WTC11 (cell line): ENCODE data around the gene MYOCOS. TPM values are rescaled to one million over a fixed set of nuclear protein-coding genes. Genes with fewer than 3 reads are reported as not detected.
A peak's percentile ranks its signal among the peaks of the same experiment; 100 is the strongest.

ENCODE experiments used
- ATAC-seq: fragments of 200-7000 bp; cut with Tn5 transposase; 2 replicates; pipeline ENCODE4 v1.10.0; 2021; ENCODE audit warnings: mild to moderate bottlenecking, moderate library complexity
- CTCF ChIA-PET: fragments of 300-600 bp; sonication (Branson Sonifier 250); formaldehyde crosslinking; loops from one replicate; lab custom pipeline; 2021; ENCODE audit warnings: antibody characterized with exemption; lab: Charles Lee
- POLR2A ChIA-PET: fragments of 350-600 bp; sonication (Branson Sonifier 250); formaldehyde crosslinking; loops from one replicate; lab custom pipeline; 2021; ENCODE audit warnings: antibody characterized with exemption; lab: Charles Lee
- DNase-seq: peaks from one replicate; pipeline ENCODE4 v3.0.0; 2021; ENCODE audit warnings: low spot score
- H3K27ac Mint-ChIP-seq: 2 replicates; pipeline ENCODE4 v1.8.0; 2021; ENCODE audit warnings: mixed read lengths
- H3K27me3 Mint-ChIP-seq: 2 replicates; pipeline ENCODE4 v1.8.0; 2021; ENCODE audit warnings: low read depth, mild to moderate bottlenecking, moderate library complexity, mixed read lengths
- H3K36me3 Mint-ChIP-seq: 2 replicates; pipeline ENCODE4 v1.8.0; 2021; ENCODE audit warnings: mixed read lengths
- H3K4me1 Mint-ChIP-seq: 2 replicates; pipeline ENCODE4 v1.8.0; 2022; ENCODE audit warnings: mixed read lengths
- H3K4me3 Mint-ChIP-seq: 2 replicates; pipeline ENCODE4 v1.8.0; 2021; ENCODE audit warnings: mild to moderate bottlenecking, moderate library complexity, mixed read lengths
- H3K9me3 Mint-ChIP-seq: 2 replicates; pipeline ENCODE4 v1.8.0; 2021; ENCODE audit warnings: mixed read lengths
- CTCF ChIP-seq: fragments of 200-600 bp; IDR thresholded peaks from 2 replicates; pipeline ENCODE4 v1.8.0; 2022; ENCODE audit warnings: antibody characterized with exemption
- ELF4 ChIP-seq: sonication (generic); formaldehyde crosslinking; IDR thresholded peaks from 2 replicates; pipeline ENCODE4 v1.8.1; 2022; ENCODE audit warnings: low read depth, mild to moderate bottlenecking, moderate library complexity, missing genetic modification reagents
- FOXP4 ChIP-seq: sonication (generic); formaldehyde crosslinking; IDR thresholded peaks from 2 replicates; pipeline ENCODE4 v1.8.0; 2022; ENCODE audit warnings: mild to moderate bottlenecking, missing genetic modification reagents
- MLX ChIP-seq: sonication (generic); formaldehyde crosslinking; IDR thresholded peaks from 2 replicates; pipeline ENCODE4 v1.8.1; 2023; ENCODE audit warnings: mild to moderate bottlenecking, missing genetic modification reagents, moderate library complexity
- NR2C2 ChIP-seq: sonication (generic); formaldehyde crosslinking; IDR thresholded peaks from 2 replicates; pipeline ENCODE4 v1.8.0; 2022; ENCODE audit warnings: mild to moderate bottlenecking, missing genetic modification reagents
- SP1 ChIP-seq: sonication (generic); formaldehyde crosslinking; conservative IDR thresholded peaks from 2 replicates; pipeline ENCODE4 v1.8.1; 2022; ENCODE audit warnings: missing genetic modification reagents
- TEAD4 ChIP-seq: sonication (generic); formaldehyde crosslinking; IDR thresholded peaks from 2 replicates; pipeline ENCODE4 v1.8.0; 2022; ENCODE audit warnings: mild to moderate bottlenecking, missing genetic modification reagents
- ZMAT4 ChIP-seq: fragments of 250-450 bp; sonication (Bioruptor Pico); IDR thresholded peaks from 2 replicates; pipeline ENCODE4 v1.9.0; 2021; ENCODE audit warnings: mild to moderate bottlenecking
- ZNF425 ChIP-seq: fragments of 250-450 bp; sonication (Bioruptor Pico); conservative IDR thresholded peaks from 2 replicates; pipeline ENCODE4 v1.9.0; 2021; ENCODE audit warnings: mild to moderate bottlenecking
- ZNF512 ChIP-seq: sonication (generic); formaldehyde crosslinking; IDR thresholded peaks from 2 replicates; pipeline ENCODE4 v1.8.1; 2022; ENCODE audit warnings: missing genetic modification reagents, borderline replicate concordance
- ZSCAN18 ChIP-seq: fragments of 250-450 bp; sonication (Bioruptor Pico); IDR thresholded peaks from 2 replicates; pipeline ENCODE4 v2.1.2; 2022; ENCODE audit warnings: mild to moderate bottlenecking, moderate library complexity
- total RNA-seq: library from RNA; stranded (reverse); gene quantifications from 3 replicates; pipeline ENCODE4 v1.2.3, GENCODE V29; 2021
- TF ChIP-seq, protein P1 (sequence below): sonication (generic); formaldehyde crosslinking; IDR thresholded peaks from 2 replicates; pipeline ENCODE4 v1.8.0; 2022; ENCODE audit warnings: mild to moderate bottlenecking, missing genetic modification reagents
- TF ChIP-seq, protein P2 (sequence below): sonication (generic); formaldehyde crosslinking; IDR thresholded peaks from 2 replicates; pipeline ENCODE4 v1.8.1; 2023; ENCODE audit warnings: mild to moderate bottlenecking, moderate library complexity, missing genetic modification reagents
- TF ChIP-seq, protein P3 (sequence below): sonication (generic); formaldehyde crosslinking; IDR thresholded peaks from 2 replicates; pipeline ENCODE4 v1.8.1; 2023; ENCODE audit warnings: mild to moderate bottlenecking, missing genetic modification reagents, borderline replicate concordance

MYOCOS gene
- total RNA-seq, 1 experiment from 2014 or later: not detected

- peaks cover 16% of the 10 kb centered on the region for H3K4me1 Mint-ChIP-seq
- H3K27ac Mint-ChIP-seq: no peak overlapping the region
- H3K9me3 Mint-ChIP-seq: 0 out of 2 replicates have a peak, but pooled peaks cover 5% of the 10 kb centered on the region
- peak; percentile 97 for ATAC-seq
- peak overlapping the region; percentile 51 for H3K4me3 Mint-ChIP-seq
- peak; percentile 92 for DNase-seq
- H3K27me3 Mint-ChIP-seq: no peaks in the 10 kb centered on the region
- ChIA-PET CTCF (interaction anchor here (0.6 to 5.6 kb wide), 25 partner anchors 9 to 376 kb away, joined by 3 to 121 read pairs (median 4); partner anchors contain the start of genes DNM3, FMO4, METTL13 and MYOCOS), POLR2A (interaction anchor here (0.6 to 0.7 kb wide), 2 partner anchors 11 to 217 kb away, joined by 3 to 4 read pairs; no protein-coding TSS in a partner anchor)
- no peaks in the 10 kb centered on the region for H3K36me3 Mint-ChIP-seq
- TF ChIP-seq ZMAT4 (CRISPR knock-in tag) (no peak), ELF4 (no peak), NR2C2 (CRISPR knock-in tag) (no peak), FOXP4 (no peak), ZNF425 (CRISPR knock-in tag) (no peak), SP1 (CRISPR knock-in tag) (no peak), ZSCAN18 (CRISPR knock-in tag) (0 out of 2 replicates have a peak, but pooled peaks have one; percentile 58), MLX (CRISPR knock-in tag) (no peak), TEAD4 (CRISPR knock-in tag) (no peak), ZNF512 (CRISPR knock-in tag) (no peak), CTCF (peak; percentile 70)
- TF ChIP-seq, protein P1, sequence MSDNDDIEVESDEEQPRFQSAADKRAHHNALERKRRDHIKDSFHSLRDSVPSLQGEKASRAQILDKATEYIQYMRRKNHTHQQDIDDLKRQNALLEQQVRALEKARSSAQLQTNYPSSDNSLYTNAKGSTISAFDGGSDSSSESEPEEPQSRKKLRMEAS (CRISPR knock-in tag): no peak; the same call in 1 of the 2 replicates
- TF ChIP-seq, protein P2, sequence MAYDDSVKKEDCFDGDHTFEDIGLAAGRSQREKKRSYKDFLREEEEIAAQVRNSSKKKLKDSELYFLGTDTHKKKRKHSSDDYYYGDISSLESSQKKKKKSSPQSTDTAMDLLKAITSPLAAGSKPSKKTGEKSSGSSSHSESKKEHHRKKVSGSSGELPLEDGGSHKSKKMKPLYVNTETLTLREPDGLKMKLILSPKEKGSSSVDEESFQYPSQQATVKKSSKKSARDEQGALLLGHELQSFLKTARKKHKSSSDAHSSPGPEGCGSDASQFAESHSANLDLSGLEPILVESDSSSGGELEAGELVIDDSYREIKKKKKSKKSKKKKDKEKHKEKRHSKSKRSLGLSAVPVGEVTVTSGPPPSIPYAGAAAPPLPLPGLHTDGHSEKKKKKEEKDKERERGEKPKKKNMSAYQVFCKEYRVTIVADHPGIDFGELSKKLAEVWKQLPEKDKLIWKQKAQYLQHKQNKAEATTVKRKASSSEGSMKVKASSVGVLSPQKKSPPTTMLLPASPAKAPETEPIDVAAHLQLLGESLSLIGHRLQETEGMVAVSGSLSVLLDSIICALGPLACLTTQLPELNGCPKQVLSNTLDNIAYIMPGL (CRISPR knock-in tag): no peak
- TF ChIP-seq, protein P3, sequence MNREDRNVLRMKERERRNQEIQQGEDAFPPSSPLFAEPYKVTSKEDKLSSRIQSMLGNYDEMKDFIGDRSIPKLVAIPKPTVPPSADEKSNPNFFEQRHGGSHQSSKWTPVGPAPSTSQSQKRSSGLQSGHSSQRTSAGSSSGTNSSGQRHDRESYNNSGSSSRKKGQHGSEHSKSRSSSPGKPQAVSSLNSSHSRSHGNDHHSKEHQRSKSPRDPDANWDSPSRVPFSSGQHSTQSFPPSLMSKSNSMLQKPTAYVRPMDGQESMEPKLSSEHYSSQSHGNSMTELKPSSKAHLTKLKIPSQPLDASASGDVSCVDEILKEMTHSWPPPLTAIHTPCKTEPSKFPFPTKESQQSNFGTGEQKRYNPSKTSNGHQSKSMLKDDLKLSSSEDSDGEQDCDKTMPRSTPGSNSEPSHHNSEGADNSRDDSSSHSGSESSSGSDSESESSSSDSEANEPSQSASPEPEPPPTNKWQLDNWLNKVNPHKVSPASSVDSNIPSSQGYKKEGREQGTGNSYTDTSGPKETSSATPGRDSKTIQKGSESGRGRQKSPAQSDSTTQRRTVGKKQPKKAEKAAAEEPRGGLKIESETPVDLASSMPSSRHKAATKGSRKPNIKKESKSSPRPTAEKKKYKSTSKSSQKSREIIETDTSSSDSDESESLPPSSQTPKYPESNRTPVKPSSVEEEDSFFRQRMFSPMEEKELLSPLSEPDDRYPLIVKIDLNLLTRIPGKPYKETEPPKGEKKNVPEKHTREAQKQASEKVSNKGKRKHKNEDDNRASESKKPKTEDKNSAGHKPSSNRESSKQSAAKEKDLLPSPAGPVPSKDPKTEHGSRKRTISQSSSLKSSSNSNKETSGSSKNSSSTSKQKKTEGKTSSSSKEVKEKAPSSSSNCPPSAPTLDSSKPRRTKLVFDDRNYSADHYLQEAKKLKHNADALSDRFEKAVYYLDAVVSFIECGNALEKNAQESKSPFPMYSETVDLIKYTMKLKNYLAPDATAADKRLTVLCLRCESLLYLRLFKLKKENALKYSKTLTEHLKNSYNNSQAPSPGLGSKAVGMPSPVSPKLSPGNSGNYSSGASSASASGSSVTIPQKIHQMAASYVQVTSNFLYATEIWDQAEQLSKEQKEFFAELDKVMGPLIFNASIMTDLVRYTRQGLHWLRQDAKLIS: no peak
Observed at GRCh38 chr1:171654942-171655745, 33.1 kb downstream of the MYOCOS start.
